Stimulated activated CD8-positive, alpha-beta memory T cell treated with anti-CD3 and anti-CD28 coated beads, Interleukin-2, amount 100 ng/mL, for 48 hours (primary cell): ENCODE data around the gene CTSD.

ENCODE experiments used
- DNase-seq, 2 donors: peaks; one replicate each; pipeline ENCODE4 v3.0.0-alpha.2; 2020; ENCODE audit warnings: low read depth in 2 of 2

The CTSD gene

DNA sequence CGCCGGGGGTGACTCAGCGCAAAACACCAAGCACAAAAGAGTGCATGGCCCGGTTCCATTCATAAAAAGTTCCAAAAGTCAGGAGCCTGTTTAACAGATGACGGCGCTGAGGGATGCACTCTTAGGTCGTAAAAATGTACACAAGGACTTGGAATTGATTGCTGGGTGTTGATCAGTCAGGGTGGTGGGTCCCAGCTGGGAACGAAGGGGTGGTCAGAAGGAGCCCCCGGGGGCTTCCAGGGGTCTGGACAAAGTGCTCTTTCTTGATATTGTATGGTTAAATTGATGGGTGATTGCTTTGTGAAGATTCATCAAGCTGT is 34.1 kb downstream of the CTSD start:
- DNase-seq, result no peak

DNA sequence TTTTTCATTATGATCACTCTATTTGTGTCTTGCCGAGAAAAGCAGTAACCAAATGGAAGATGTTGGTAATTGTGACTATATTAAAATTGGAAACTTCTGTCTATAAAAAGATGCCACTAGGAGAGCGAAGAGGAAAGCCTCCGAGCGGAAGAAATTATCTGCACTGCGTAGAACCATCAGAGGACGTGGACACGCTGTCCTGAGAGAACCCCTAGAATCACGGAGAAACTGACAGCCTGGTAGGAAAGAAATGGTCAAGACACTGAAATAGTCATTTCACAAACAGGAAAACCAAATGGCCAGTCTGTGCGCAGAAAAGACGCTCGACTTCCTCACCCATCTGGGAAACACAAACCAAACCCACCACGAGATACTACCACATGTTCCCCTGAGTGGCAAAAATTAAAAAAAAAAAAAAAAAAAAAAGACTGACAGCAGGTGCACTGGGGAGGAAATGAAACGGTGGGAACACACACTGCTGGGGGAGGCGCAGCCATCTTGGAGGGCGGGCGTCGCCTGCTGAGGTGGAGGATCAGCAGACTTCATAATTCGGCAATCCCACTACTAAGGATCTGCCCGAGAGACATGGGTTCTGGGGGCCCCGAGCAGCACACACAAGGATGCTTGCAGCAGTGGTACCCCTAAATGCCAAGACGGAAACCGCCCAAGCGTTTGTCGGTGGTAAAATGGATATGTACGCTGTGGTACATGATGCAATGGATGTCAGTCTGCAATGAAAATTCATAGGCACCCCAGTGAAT is 34.6 kb downstream of the CTSD start:
- DNase-seq, result no peak

DNA sequence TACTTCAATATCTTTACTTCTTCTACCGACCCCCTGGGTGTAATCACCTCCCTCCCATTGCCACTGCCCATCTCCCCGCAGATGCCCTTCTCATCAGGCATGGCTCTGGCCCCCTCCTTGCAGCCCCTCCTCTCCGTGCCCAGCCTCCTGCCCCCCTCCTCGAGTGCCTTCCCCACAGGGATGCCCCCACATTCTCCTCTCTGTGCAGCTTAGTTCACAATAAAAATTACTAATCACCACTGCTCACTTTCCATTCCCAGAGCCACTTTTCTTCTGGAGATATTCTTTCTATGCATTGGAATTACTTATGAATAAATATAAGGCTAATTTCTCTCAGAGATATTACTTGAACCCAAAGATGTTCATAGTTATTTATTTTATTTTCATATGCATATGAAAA is 35.4 kb downstream of the CTSD start:
- no peak for DNase-seq

DNA sequence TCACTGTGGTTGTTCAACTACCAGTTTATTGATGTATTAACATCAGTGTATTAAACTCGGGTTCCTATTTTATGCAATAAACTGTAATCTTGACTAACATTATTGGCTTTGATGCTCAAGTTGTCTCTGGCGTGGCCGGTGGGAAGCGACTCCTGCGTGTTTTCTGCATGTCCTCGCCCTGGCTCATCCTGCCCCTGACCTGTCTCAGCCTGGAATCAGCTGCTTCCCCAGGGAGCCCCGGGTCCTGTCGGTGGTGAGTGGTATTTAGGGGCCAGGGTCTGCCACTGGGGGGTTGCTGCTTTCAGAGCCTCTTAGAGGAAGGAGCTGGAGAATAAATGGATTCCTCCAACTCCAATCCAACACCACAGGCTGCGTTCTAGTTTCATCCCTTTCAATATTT is 35.9 kb downstream of the CTSD start:
- DNase-seq, result no peak

DNA sequence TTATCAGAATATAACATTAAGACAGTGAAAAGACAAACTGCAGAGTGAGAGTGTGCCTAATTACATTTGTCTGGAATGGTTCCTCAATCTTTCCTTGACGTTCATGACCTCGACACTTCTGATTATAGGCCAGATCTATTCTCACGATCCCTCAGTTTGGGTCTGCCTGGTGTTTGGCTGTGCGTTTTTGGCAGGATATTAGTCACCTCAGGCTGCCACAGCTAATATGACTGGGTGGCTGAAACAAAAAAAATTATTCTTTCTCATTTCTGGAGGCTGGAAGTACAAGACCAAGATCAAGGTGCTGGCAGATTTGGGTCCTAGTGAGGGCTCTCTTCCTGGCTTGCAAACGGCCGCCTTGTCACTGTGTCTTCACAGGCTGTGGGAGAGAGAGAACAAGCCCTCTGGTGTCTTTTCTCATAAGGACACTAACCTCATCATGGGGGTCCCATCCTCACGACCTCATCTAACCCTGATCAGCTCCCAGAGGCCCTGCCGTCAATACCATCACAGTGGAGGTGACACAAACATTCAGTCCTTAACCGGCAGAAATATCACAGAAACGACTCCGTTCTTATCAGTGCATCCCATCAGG is 36.5 kb downstream of the CTSD start:
- no peak for DNase-seq

DNA sequence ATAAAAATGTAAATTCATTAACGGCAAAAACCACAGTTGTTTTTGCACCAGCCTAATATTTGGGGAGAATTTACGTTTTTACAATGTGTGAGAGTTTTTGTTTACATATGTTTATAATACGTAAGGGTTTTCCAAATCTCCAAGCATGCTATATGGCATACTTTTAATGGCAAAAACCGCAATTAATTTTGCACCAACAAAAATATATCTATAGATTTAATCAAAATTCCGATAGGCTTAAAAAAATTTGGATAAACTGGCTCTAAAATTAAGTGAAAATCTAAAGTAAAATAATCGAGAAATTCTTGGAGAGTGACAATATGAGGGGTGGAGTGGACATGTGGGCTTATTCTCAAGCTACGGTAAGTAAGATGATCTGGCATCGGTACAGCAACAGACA is 43.9 kb downstream of the CTSD start:
- no peak for DNase-seq

DNA sequence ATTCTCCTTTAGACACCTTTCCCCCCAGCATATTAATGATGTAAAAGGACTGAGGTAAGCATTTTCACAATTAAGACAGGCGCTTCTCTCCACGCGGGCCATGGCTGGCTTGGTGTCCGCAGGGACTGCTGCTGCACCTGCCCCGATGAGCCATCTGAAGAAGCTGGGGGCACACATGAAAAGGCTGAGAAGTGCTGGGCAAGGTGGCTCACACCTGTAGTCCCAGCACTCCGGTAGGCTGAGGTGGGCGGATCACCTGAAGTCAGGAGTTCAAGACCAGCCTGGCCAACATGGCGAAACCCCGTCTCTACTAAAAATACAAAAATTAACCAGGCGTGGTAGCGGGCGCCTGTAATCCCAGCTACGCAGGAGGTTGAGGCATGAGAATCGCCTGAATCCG is 45.4 kb downstream of the CTSD start:
- DNase-seq, result no peak

DNA sequence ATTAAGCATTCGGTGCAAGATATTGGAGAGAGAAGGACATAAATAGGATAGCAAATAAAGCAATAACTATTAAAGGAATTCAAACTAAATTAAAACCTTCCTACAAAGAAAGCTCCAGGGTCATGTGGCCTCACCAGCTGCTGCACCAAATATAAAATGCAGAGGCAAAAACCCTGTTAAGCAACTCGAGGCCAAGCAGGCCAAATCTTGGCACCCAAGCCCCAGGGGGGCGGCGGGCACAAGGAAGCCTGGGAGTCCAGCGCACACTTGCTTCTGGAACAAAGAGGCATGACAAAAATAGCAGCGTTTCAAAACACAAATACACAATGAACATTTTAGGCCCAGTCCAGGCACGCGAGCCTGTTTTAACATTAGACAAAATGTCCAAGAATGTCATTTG is 46.0 kb downstream of the CTSD start:
- no peak for DNase-seq

DNA sequence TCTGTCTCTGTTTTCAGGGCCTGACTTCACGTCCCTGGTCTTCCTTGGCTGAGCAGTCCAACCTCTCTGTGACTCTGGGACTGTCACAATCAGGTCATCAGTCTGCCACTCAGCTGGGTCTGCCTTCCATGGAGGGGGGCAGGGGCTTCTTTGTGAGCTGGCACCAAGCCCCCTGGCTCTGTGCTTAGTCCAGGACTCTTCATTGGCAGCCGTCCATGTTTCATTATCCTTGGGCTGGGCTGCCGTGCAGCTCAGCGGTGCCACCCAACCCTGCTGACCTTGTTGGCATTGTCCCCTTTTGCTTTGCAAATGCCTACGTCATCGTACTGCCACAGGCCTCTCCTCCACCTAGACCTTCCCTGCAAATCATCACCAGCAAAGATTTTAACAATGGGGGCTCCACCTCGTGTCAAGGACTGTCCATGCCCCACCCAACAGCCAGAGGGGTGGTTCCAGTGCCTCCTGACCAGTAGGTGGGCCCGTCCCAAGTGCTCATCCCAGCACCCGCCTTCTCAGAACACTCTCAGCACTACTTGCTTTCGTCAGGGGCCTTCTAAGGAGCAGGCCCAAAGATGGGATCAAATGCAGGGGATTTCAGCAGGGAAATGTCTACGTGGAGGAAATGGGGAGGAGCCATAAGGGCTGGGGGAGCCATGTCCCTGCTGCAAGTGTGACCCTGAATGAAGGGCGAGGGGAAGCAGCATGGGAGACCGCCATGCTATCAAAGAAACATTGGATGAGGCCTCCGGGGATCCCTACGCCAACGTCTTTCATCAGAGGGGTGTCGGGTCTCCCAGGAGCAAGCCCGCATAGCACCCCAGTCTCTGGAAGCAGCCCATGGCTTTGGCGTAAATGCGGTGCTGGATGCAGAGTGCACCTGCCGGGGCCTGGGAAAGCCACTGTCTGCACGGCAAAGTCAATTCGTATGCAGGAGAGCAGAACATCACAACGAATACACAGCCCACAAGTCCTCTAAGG is 48.5 kb downstream of the CTSD start:
- DNase-seq, result no peak

DNA sequence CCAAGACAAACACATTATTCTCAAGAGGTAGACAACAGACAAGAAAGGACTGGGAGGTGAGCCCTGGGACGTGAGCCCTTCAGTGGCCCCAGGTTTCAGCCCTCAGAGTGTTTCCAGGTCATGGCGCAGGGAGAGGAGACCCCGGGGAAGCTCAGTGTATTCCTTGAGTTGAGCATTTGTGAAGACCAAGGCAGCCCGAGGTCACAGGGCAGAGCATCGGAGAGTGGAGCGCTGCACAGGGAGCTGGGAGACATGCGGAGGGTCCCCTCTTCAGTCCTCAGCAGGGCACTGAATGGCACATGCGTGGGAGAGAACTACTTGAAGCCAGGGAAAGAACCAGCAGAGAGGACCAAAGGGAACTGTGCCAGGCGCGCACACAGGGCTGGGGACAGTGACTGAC is 55.0 kb downstream of the CTSD start:
- DNase-seq, result no peak

DNA sequence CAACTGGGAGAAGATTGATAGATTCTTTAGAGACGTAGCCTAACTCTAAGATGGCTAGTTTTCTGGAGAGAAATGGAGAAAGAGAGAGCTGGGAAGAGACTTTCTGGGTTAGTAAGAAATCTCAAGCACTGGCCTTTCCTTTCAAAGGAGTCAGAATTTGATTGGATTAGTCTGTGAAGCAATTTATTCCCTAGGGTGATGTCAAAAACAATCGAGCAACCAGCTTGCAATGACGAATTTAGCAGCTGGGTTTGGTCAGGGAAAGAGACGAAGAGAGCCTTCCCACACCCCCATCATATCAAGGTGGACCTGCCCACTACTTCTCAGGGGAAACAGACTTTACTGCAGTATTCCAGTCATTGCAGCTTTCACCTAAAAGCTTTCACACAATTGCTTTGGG is 56.0 kb downstream of the CTSD start:
- no peak for DNase-seq

DNA sequence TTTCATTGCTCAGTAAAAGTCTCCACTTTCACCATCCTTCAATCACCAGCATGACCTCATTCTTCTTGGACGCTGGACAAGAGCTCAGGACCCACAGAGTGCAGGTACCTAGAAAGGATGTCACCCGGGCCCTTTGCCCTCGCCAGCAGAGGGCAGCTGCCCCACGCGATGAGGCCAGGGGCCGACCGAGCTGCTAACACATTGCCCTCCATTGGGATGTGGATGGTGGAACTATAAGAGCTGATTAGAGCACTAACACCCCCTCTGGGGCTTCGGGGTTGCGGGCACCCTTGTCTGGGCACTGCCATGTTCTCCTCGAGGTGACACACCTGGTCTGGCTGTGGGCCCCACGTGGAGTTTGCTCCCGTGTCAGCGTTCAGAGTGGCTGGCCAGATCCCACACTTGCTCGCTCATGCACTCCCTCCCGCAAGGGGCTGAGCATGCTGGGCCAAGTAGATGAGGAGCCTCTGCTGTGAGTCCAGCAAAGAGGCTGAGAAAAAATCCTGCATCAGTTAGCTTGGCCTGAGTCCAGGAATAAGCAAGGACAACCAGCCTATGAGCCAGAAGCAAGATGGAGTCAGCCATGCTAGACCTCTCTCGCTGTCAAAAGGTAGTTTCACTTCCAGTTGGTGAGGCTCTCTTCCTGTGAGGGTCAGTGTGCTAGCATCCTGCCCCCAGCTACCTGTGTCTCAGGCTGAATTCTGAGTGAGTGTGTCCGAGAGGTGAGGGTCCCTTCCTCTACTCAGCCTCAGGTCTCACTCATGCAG is 56.9 kb downstream of the CTSD start:
- DNase-seq, result no peak

DNA sequence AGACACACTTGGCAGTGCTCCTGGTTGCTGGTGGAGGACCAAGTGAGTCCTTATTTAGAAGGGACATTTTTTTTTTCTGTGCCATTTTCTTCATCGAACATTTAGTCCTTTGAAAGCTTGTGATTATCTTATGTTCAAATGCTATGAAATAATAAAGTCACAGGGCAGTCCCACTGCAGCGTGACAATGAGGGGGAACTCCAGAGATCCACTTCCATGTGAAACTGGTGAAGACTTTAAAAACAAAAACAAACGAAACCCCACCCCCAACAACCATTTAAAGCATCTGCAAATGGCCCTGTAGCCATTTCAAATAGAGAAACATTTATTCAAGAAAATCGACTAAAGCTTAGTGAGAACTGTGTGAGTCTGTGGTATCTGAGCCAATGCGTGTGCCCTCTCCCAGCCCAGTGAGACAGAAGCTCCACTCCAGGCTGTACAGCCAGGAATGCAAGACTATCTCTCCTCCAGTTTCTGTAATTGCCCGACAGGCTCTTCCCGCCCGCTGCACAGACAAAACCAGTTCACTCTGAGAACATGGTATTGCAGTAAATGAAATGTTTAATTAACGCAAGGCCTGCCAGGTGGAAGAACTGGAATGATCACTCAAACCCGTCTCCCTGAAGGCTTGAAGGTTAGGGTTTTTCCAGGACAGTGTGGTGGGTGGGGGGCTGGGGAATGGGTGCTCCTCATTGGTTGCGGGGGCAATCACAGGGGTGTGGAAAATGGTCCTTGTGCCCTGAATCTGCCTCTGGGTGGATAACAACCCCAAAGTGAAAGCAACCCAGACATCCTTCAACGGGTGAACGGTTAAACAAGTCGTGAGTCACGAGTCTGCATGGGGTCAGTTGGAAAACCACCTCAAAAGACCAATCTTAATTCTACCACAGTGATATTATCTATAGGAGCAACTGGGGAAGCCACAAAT is 58.3 kb downstream of the CTSD start:
- DNase-seq, result no peak

DNA sequence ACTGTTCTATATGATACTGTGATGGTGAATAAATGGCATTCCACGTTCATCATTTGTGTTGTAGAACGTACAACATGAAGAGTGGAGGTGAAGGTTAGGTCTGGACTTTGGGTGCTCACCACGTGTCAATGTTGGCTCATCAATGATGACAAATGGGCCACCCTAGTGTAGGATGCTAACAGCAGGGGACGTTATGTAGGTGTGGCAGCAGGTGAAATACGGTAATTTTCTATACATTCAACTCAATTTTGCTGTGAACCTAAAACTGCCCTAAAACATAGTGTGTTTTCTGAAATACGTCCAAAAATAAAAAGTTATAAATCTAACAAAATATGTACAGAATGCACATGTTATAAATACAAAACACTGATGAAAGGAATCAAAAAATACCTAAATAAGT is 60.6 kb downstream of the CTSD start:
- no peak for DNase-seq
